Activated CD8-positive, alpha-beta T cell treated with anti-CD3 and anti-CD28 coated beads for 36 hours (primary cell): Measurements from ENCODE around the gene B3GNT3. TPM values are rescaled to one million over a fixed set of nuclear protein-coding genes. Genes with fewer than 3 reads are reported as not detected.

Experiments used
- ATAC-seq: fragments of 200-7000 bp; cut with Tn5 transposase; one replicate; pipeline ENCODE4 v1.10.0; 2021; ENCODE audit warnings: mild to moderate bottlenecking, moderate library complexity
- CTCF ChIA-PET: fragments of 350-600 bp; sonication (Branson Sonifier 250); formaldehyde crosslinking; loops from one replicate; lab custom pipeline; 2021; ENCODE audit warnings: antibody characterized with exemption; lab: Charles Lee
- POLR2A ChIA-PET: fragments of 350-600 bp; sonication (Branson Sonifier 250); formaldehyde crosslinking; loops from one replicate; lab custom pipeline; 2021; ENCODE audit warnings: antibody characterized with exemption; lab: Charles Lee
- DNase-seq: peaks from one replicate; pipeline ENCODE4 v3.0.0-alpha.2; 2020
- H3K27ac Mint-ChIP-seq: one replicate; pipeline ENCODE4 v1.8.0; 2021; ENCODE audit warnings: mild to moderate bottlenecking, mixed read lengths
- H3K27me3 Mint-ChIP-seq: one replicate; pipeline ENCODE4 v1.8.0; 2021; ENCODE audit warnings: mixed read lengths
- H3K36me3 Mint-ChIP-seq: one replicate; pipeline ENCODE4 v1.8.0; 2021; ENCODE audit warnings: low read depth, mixed read lengths
- H3K4me1 Mint-ChIP-seq: one replicate; pipeline ENCODE4 v1.8.0; 2021; ENCODE audit warnings: low read depth, mixed read lengths
- H3K4me3 Mint-ChIP-seq: one replicate; pipeline ENCODE4 v1.8.0; 2021; ENCODE audit warnings: mild to moderate bottlenecking, moderate library complexity, mixed read lengths
- H3K9me3 Mint-ChIP-seq: one replicate; pipeline ENCODE4 v1.8.0; 2021; ENCODE audit warnings: mixed read lengths
- CTCF ChIP-seq: fragments of 200-600 bp; IDR thresholded peaks from one replicate; pipeline ENCODE4 v1.8.0; 2022; ENCODE audit warnings: antibody characterized with exemption, mild to moderate bottlenecking
- intact Hi-C: fragments of 100-400 bp; cut with micrococcal nuclease; formaldehyde crosslinking; loops from one replicate; pipeline ENCODE4 v1.10.0; 2022
- total RNA-seq, 2 experiments: library from RNA; stranded (reverse); gene quantifications; one replicate each; pipeline ENCODE4 v1.2.3, GENCODE V29; 2021

B3GNT3 gene
- total RNA-seq, 2 experiments from 2014 or later = 0.20 TPM; not detected in 1

DNA sequence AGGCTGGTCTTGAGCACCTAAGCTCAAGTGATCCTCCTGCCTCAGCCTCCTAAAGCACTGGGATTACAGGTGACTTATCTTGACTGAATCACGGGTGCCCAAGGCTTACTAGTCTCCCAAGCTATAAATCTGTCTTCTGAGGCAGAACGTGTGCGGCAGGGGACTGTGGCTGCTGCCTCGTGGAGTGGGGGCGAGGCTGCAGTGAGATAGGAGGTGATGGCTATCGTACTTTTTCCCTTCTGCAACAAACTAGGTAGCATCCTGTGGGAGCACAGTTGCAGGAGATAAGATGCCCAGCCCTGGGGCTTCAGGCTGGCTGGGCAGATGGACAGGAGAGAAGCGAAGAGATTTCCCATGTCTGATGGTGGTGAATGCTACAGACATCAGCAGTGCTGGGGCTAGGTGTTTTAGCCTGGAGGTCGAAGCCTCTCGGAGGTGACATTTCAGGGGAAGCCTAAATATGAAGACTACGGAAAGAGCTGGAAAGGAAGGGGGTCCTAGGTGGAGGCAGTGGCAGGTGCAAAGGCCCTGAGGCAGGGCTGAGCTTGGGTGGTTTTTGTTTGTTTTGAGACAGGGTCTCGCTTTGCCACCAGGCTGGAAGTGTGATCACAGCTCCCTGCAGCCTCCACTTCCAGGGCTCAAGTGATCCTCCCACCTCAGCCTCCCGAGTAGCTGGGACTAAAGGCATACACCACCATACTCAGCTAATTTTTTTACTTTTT lies 7.4 kb downstream of the B3GNT3 start:
- Mint-ChIP-seq H3K27ac (no peak overlapping the region), H3K4me3 (no peak overlapping the region)
- POLR2A ChIA-PET = interaction anchor here (1.0 to 1.4 kb wide), 2 partner anchors 11 to 15 kb away, joined by 3 read pairs; no protein-coding TSS in a partner anchor

GRCh38 chr19:17803264-17803896 lies 8.4 kb downstream of the B3GNT3 start:
- Mint-ChIP-seq H3K27me3 (no peaks in the 10 kb centered on the region), H3K4me3 (no peak overlapping the region), H3K27ac (peak overlapping the region; percentile 5), H3K36me3 (no peaks in the 10 kb centered on the region), H3K4me1 (peaks cover 20% of the 10 kb centered on the region), H3K9me3 (no peaks in the 10 kb centered on the region)
- TF ChIP-seq CTCF = no peak
- CTCF ChIA-PET = interaction anchor here (0.9 to 3.1 kb wide), 4 partner anchors 10 to 143 kb away, joined by 3 to 16 read pairs (median 8); no protein-coding TSS in a partner anchor
- intact Hi-C loops = no loop called here
- ATAC-seq (peak; percentile 29), DNase-seq (peak; percentile 27)
- POLR2A ChIA-PET = interaction anchor here (0.7 to 1.4 kb wide), 3 partner anchors 10 to 248 kb away, joined by 3 read pairs; no protein-coding TSS in a partner anchor

More for the DNA sequence above, 7.4 kb downstream of the B3GNT3 start:
- no peak for TF ChIP-seq CTCF
- H3K9me3 Mint-ChIP-seq = no peaks in the 10 kb centered on the region
- H3K4me1 Mint-ChIP-seq = peaks cover 18% of the 10 kb centered on the region
- H3K27me3 Mint-ChIP-seq = no peaks in the 10 kb centered on the region
- DNase-seq (no peak), ATAC-seq (no peak)
- intact Hi-C loops = no loop called here
- CTCF ChIA-PET = interaction anchor here (1.0 to 3.1 kb wide), 4 partner anchors 11 to 53 kb away, joined by 3 to 16 read pairs (median 8); no protein-coding TSS in a partner anchor
- no peaks in the 10 kb centered on the region for H3K36me3 Mint-ChIP-seq

GRCh38 chr19:17805427-17805826 lies 10.5 kb downstream of the B3GNT3 start:
- POLR2A ChIA-PET = interaction anchor here (0.6 kb wide), 2 partner anchors 27 to 376 kb away, joined by 3 to 4 read pairs; no protein-coding TSS in a partner anchor
- H3K4me3 Mint-ChIP-seq = no peak overlapping the region

DNA sequence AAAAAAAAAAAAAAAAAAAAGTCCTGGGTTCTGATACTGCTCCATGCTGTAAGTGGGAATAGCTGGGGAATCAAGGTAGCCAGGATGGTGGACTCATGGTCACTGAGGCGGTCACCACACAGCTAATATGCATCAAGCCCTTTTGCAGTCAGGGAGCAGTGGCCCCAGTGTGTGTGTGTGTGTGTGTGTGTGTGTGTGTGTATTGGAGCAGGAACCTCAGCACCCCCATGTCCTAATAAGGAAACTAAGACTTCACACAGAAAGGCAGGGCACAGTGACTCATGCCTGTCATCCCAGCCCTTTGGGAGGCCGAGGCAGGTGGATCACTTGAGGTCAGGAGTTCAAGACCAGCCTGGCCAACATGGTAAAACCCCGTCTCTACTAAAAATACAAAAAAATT lies 12.0 kb downstream of the B3GNT3 start:
- Mint-ChIP-seq H3K27me3 (no peaks in the 10 kb centered on the region), H3K4me3 (no peak overlapping the region), H3K4me1 (peaks cover 20% of the 10 kb centered on the region), H3K9me3 (no peaks in the 10 kb centered on the region), H3K36me3 (no peaks in the 10 kb centered on the region), H3K27ac (no peak overlapping the region)
- CTCF ChIA-PET = no interaction called here
- intact Hi-C loops = no loop called here
- POLR2A ChIA-PET = interaction anchor here (1.0 kb wide), 1 partner anchor 42 kb away, joined by 3 read pairs; no protein-coding TSS in a partner anchor
- DNase-seq (peak; percentile 46), ATAC-seq (peak; percentile 55)
- TF ChIP-seq CTCF = no peak

More at GRCh38 chr19:17805427-17805826, 10.5 kb downstream of the B3GNT3 start:
- no peak for TF ChIP-seq CTCF
- no peaks in the 10 kb centered on the region for H3K9me3 Mint-ChIP-seq
- intact Hi-C loops = no loop called here
- no peaks in the 10 kb centered on the region for H3K36me3 Mint-ChIP-seq
- H3K4me1 Mint-ChIP-seq = peaks cover 20% of the 10 kb centered on the region
- CTCF ChIA-PET = interaction anchor here (1.1 kb wide), 1 partner anchor 20 kb away, joined by 3 read pairs; no protein-coding TSS in a partner anchor
- ATAC-seq (no peak), DNase-seq (no peak)
- no peak overlapping the region for H3K27ac Mint-ChIP-seq
- H3K27me3 Mint-ChIP-seq = no peaks in the 10 kb centered on the region
